AG04450 (cell line): ENCODE data around the gene PSMD11. TPM values are rescaled to one million over a fixed set of nuclear protein-coding genes. Genes with fewer than 3 reads are reported as not detected.
A peak's percentile ranks its signal among the peaks of the same experiment; 100 is the strongest.

Source experiments
- CTCF ChIA-PET: fragments of 300-600, 350-600 bp; formaldehyde crosslinking; extraction: SDS; loops from one replicate; lab custom pipeline; 2022; ENCODE audit warnings: antibody characterized with exemption, inconsistent platforms; lab: Charles Lee
- POLR2A ChIA-PET: fragments of 350-600 bp; formaldehyde crosslinking; extraction: SDS; loops from one replicate; lab custom pipeline; 2021; ENCODE audit warnings: antibody characterized with exemption, inconsistent platforms; lab: Yijun Ruan, JAX
- DNase-seq: peaks from one replicate; pipeline ENCODE4 v3.0.0-alpha.2; 2011; ENCODE audit warnings: low read depth, low spot score
- H3K27ac ChIP-seq: one replicate; pipeline ENCODE4 v1.5.1; 2012; ENCODE audit warnings: low read depth, low read length, control low read depth
- H3K27me3 ChIP-seq: one replicate; pipeline ENCODE4 v1.6.0; 2012; ENCODE audit warnings: low read length; ENCODE audit not compliant: control insufficient read depth, insufficient read depth
- H3K4me3 ChIP-seq: 2 replicates; pipeline ENCODE4 v1.5.1; 2011; ENCODE audit warnings: mild to moderate bottlenecking, low read depth, low read length, control low read depth
- H3K9me3 ChIP-seq: 2 replicates; pipeline ENCODE4 v1.5.1; 2012; ENCODE audit warnings: low read length; ENCODE audit not compliant: control insufficient read depth, insufficient read depth
- CTCF ChIP-seq: IDR thresholded peaks from 2 replicates; pipeline ENCODE4 v1.5.1; 2011; ENCODE audit warnings: low read depth, low read length, control low read depth, inconsistent platforms
- polyA plus RNA-seq: library from polyadenylated mRNA; depleted of rRNA; stranded (reverse); fragments of >200 nt; gene quantifications from 2 replicates; pipeline ENCODE4 v1.2.3, GENCODE V29; 2011

The PSMD11 gene
- polyA plus RNA-seq, 1 experiment: 99.0 TPM

DNA sequence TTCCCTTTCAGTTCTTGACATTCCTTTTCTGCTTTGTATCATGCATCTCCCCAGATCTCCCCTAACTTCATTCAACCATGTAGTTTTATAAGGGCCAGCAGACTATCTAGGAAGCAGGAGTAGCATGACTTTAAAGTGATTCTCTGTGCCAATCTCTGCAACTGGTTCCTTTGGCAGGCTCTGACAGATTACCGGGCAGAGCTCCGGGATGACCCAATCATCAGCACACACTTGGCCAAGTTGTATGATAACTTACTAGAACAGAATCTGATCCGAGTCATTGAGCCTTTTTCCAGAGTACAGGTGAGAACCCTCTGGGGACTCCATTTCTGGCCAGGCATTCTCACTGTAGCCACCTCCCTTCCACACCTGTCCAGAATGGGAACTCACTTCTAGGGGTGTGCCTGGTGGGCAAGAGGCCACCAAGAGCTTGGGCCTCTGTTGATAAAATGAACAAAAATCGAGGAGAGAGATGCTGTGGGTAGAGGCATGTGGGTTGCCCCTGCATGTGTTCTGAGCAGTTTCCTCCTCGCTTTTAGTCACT, 34.8 kb downstream of the PSMD11 start:
- TF ChIP-seq CTCF: no peak
- DNase-seq: no peak
- POLR2A ChIA-PET: interaction anchor here (1.2 kb wide), 1 partner anchor 35 kb away, joined by 3 read pairs; the partner anchor contains the start of gene PSMD11
- Histone ChIP-seq H3K27me3 (no peaks in the 10 kb centered on the region), H3K4me3 (no peak overlapping the region), H3K9me3 (no peaks in the 10 kb centered on the region), H3K27ac (no peak overlapping the region)
- CTCF ChIA-PET: interaction anchor here (8.0 kb wide), 1 partner anchor 17 kb away, joined by 74 read pairs; no protein-coding TSS in a partner anchor

GRCh38 chr17:32481193-32481592, 36.9 kb downstream of the PSMD11 start:
- Histone ChIP-seq H3K27me3 (no peaks in the 10 kb centered on the region), H3K9me3 (no peaks in the 10 kb centered on the region), H3K27ac (no peak overlapping the region), H3K4me3 (no peak overlapping the region)
- DNase-seq: no peak
- ChIA-PET CTCF (interaction anchor here (8.0 kb wide), 1 partner anchor 19 kb away, joined by 74 read pairs; no protein-coding TSS in a partner anchor), POLR2A (no interaction called here)
- TF ChIP-seq CTCF: no peak

GRCh38 chr17:32482568-32483320, 38.4 kb downstream of the PSMD11 start:
- no peak for DNase-seq
- CTCF ChIA-PET: interaction anchor here (0.9 to 8.0 kb wide), 5 partner anchors 18 to 274 kb away, joined by 3 to 74 read pairs (median 4); partner anchors contain the start of gene PSMD11
- no peaks in the 10 kb centered on the region for H3K27me3 ChIP-seq
- H3K4me3 ChIP-seq: no peak overlapping the region
- POLR2A ChIA-PET: no interaction called here
- H3K27ac ChIP-seq: no peak overlapping the region
- TF ChIP-seq CTCF: no peak
- no peaks in the 10 kb centered on the region; the same call in 1 of the 2 replicates for H3K9me3 ChIP-seq

GRCh38 chr17:32483451-32484019, 39.2 kb downstream of the PSMD11 start:
- ChIA-PET CTCF (interaction anchor here (0.9 to 8.0 kb wide), 6 partner anchors 19 to 273 kb away, joined by 3 to 74 read pairs (median 6); partner anchors contain the start of gene PSMD11), POLR2A (interaction anchor here (0.6 kb wide), 1 partner anchor 11 kb away, joined by 7 read pairs; no protein-coding TSS in a partner anchor)
- no peak overlapping the region for H3K4me3 ChIP-seq
- peak overlapping the region; percentile 61 for H3K27ac ChIP-seq
- peak; percentile 60 for TF ChIP-seq CTCF
- DNase-seq: no peak
- H3K27me3 ChIP-seq: no peaks in the 10 kb centered on the region
- no peaks in the 10 kb centered on the region; the same call in 1 of the 2 replicates for H3K9me3 ChIP-seq
